Epithelial cell of prostate (primary cell): ENCODE measurements around the gene SNU13.
"Not testable (repeated sequence)": the region's sequence is repeated elsewhere in the genome, so short reads cannot be mapped to it uniquely, and the experiment has no call there.

Experiments
- DNase-seq: peaks from one replicate; pipeline ENCODE4 v3.0.0-alpha.2; 2011; ENCODE audit warnings: low read depth, low spot score
- H3K27ac ChIP-seq: fragments of 450-650 bp; 2 replicates; pipeline ENCODE4 v1.5.1; 2017; ENCODE audit warnings: mild to moderate bottlenecking

The SNU13 gene

DNA sequence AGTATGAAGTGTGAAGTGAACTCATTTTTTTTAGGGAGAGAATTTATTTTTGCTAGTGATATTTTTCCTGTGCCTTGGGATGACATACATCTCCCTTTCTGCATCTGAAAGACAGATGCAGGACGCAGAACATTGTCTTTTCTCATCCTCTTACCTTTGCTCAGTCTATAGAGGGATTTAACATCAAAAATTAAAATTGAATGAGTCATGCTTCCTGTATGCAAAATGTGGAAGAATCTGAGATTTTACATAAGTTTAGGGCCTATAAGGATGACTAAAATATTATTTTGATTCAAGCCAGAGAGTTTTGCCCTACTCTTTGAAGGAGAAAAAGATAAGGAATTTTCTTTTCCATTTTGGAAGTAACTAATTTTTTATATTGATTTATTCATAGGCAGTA, 40.2 kb downstream of the SNU13 start:
- DNase-seq = no peak
- H3K27ac ChIP-seq = no peak overlapping the region

DNA sequence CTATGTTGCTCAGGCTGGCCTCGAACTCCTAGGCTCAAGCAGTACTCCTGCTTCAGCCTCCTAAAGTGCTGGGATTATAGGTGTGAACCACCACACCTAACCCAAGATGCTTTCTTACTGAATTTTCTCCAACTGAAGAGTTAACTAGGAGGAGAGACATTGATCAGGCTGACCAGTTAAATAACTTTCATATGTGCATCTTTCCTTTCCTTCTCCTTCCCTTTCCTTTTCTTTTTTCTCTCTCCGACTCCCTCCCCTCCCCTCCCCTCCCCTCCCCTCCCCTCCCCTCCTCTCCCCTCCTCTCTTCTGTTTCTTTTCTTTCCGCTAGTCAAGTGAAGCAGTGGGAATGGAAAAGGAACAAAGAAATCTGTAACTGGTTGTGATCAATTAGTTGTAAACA, 40.9 kb downstream of the SNU13 start:
- no peak for DNase-seq
- no peak overlapping the region for H3K27ac ChIP-seq

DNA sequence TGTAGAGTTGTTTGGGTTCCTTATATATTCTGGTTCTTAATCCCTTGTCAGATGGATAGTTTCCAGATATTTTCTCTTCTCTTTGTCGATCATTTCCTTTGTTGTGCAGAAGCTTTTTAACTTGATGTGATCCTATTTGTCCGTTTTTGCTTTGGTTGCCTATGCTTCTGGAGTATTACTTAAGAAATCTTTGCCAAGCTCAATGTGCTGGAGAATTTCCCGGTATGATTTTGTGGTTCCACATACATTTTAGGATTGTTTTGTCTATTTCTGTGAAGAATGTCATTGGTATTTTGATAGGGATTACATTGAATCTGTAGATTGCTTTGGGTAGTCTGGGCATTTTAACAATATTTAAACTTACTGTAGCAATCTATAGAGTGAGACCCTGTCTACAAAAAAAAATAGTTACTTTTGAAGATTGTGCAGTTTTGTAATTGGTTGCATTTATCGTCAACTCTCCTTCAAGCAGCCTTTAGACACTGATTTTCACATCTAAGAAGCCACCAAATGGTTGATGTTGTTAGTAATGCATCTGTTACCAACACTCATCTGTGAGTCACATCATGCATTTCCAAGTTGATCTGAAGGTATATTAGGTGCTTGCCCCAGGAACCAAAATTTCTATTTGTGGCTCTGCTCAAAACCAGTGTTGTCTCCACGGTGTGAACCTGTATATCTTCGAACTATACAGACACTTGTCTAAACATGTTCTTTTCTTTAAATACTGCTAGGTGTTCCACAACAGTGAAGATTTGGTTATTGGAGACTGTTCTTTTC, 46.1 kb downstream of the SNU13 start:
- no peak for DNase-seq

DNA sequence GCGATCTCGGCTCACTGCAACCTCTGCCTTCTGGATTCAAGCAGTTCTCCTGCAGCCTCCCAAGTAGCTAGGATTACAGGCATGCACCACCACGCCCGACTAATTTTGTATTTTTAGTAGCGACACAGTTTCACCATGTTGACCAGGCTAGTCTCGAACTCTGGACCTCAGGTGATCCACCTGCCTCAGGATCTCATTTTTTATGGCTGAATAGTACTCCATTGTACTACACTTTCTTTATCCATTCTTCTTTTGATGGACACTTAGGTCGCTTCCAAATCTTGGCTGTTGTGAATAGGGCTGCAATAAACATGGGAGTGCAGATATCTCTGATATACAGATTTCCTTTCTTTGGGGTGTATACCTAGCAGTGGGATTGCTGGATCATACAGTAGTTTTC, 46.8 kb downstream of the SNU13 start:
- H3K27ac ChIP-seq = no peak overlapping the region
- DNase-seq = no peak

More for the DNA sequence above, 46.1 kb downstream of the SNU13 start:
- no peak overlapping the region for H3K27ac ChIP-seq

DNA sequence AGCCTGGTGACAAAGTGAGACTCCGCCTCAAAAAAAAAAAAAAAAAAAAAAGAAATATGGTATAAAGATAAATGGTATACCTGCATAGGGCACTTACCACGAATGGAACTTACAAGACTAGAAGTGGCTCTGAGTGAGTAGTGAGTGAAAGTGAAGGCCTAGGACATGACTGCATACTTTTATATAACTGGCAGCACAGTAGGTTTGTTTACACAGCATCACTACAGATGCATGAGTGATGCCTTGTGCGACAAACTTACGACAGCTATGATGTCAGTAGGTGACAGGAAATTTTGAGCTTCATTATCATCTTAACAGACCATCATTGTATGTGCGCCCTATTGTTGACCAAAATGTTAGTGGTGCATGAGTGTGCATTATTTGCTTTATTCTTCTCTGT, 49.9 kb downstream of the SNU13 start:
- DNase-seq = no peak
- no peak overlapping the region for H3K27ac ChIP-seq

DNA sequence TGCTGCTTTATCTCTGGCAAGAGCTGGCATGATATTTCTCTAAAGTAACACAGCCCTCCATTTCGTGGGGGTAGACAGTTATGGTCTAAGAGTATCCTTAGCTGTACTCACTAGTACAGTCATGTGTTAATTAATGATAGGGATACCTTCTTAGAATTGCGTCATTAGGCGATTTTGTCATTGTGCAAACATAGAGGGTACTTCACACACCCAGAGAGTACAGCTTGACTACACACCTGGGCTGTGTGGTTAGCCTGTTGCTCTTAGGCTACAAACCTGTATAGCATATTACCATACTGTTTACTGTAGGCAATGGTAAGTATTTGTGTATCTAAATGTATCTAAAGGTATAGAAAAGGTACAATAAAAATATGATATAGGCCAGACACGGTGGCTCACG, 50.5 kb downstream of the SNU13 start:
- H3K27ac ChIP-seq = no peak overlapping the region
- no peak for DNase-seq

DNA sequence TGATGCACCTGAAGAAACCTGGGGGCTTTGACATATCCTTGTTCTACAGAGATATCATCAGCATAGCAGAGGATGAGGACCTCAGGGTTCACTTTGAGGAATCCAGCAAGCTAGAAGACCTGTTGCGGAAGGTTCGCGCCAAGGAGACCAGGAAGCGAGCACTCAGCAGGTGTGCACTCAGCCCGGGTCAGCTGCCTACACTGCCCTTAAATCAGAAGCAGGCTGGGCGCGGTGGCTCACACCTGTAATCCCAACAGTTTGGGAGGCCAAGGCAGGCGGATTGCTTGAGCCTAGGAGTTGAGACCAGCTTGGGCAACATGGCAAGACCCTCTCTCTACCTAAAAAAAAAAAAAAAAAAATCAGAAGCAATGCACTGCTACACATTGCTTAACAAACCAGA, 51.0 kb downstream of the SNU13 start:
- DNase-seq, H3K27ac ChIP-seq: not testable (repeated sequence)

DNA sequence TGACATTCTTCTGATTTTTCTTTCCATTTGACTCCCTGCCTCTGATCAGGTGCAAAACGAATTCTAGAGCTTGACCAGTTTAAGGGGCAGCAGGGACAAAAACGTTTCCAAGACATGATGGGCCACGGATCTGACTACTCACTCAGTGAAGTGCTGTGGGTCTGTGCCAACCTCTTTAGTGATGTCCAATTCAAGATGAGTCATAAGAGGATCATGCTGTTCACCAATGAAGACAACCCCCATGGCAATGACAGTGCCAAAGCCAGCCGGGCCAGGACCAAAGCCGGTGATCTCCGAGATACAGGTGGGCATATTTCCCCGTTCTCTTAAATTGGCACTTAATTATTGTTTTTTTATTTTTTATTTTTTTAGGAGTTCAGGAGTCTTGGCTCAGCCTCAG, 52.2 kb downstream of the SNU13 start:
- no peak for DNase-seq
- peak overlapping the region; percentile 1 for H3K27ac ChIP-seq

DNA sequence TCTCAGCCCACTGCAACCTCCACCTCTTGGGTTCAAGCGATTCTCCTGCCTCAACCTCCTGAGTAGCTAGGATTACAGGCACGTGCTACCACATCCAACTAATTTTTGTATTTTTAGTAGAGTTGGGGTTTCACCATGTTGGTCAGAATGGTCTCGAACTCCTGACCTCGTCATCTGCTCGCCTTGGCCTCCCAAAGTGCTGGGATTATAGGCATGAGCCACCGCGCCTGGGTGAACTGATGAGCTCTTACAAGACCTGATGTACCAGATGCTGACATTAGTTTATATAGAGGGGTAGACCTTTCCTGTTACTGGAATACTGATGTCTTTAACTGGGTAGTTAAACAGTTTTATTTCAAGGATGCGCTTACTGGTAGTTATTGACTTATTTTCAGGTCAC, 54.1 kb downstream of the SNU13 start:
- not testable (repeated sequence) for DNase-seq, H3K27ac ChIP-seq

DNA sequence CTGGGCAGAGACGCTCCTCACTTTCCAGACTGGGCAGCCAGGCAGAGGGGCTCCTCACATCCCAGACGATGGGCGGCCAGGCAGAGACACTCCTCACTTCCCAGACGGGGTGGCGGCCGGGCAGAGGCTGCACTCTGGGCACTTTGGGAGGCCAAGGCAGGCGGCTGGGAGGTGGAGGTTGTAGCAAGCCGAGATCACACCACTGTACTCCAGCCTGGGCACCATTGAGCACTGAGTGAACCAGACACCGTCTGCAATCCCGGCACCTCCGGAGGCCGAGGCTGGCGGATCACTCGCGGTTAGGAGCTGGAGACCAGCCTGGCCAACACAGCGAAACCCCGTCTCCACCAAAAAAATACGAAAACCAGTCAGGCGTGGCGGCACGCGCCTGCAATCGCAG, 57.1 kb downstream of the SNU13 start:
- H3K27ac ChIP-seq, DNase-seq: not testable (repeated sequence)

DNA sequence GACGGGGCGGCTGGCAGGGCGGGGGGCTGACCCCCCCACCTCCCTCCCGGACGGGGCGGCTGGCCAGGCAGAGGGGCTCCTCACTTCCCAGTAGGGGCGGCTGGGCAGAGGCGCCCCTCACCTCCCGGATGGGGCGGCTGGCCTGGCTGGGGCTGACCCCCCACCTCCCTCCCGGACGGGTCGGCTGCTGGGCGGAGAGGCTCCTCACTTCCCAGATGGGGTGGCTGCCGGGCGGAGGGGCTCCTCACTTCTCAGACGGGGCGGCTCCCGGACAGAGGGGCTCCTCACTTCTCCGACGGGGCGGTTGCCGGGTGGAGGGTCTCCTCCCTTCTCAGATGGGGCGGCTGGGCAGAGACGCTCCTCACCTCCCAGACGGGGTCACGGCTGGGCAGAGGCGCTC, 57.6 kb downstream of the SNU13 start:
- H3K27ac ChIP-seq = not testable (repeated sequence)

DNA sequence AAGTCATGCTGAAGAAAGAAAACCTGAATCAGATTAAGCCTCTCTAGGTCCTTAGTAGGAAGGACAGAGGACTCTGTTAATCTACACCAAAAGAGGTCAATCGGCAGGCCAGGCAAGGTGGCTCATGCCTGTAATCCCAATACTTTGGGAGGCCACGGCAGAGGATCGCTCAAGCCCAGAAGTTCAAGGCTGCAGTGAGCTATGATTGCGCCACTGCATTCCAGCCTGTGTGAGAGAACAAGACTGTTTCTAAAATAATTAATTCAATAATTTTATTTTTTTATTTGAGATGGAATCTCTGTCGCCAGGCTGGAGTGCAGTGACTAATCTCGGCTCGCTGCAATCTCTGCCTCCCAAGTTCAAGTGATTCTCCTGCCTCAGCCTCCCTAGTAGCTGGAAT, 63.1 kb downstream of the SNU13 start:
- no peak overlapping the region for H3K27ac ChIP-seq
- DNase-seq = no peak

More for the DNA sequence above, 57.6 kb downstream of the SNU13 start:
- DNase-seq = not testable (repeated sequence)
